Type B pancreatic cell (in vitro differentiated cells): ENCODE results near the gene PTGS2. TPM values are rescaled to one million over a fixed set of nuclear protein-coding genes. Genes with fewer than 3 reads are reported as not detected.

Source experiments
- DNase-seq: peaks from one replicate; pipeline ENCODE4 v3.0.0; 2021; ENCODE audit warnings: mixed read lengths; ENCODE audit not compliant: unreplicated experiment; ENCODE audit errors: extremely low spot score
- H3K27ac Mint-ChIP-seq: 2 replicates; pipeline ENCODE4 v1.8.0; 2021; ENCODE audit warnings: mild to moderate bottlenecking, mixed read lengths
- H3K27me3 Mint-ChIP-seq: 2 replicates; pipeline ENCODE4 v1.8.0; 2021; ENCODE audit warnings: mixed read lengths
- H3K36me3 Mint-ChIP-seq: 2 replicates; pipeline ENCODE4 v1.8.0; 2021; ENCODE audit warnings: mixed read lengths
- H3K4me1 Mint-ChIP-seq: one replicate; pipeline ENCODE4 v1.8.0; 2021; ENCODE audit warnings: mixed read lengths; ENCODE audit not compliant: unreplicated experiment
- H3K4me3 Mint-ChIP-seq: 2 replicates; pipeline ENCODE4 v1.8.0; 2021; ENCODE audit warnings: mild to moderate bottlenecking, mixed read lengths
- H3K9me3 Mint-ChIP-seq: 2 replicates; pipeline ENCODE4 v1.8.0; 2021; ENCODE audit warnings: mixed read lengths
- total RNA-seq: library from RNA; stranded (reverse); gene quantifications from 2 replicates; pipeline ENCODE4 v1.2.1, GENCODE V29; 2021; ENCODE audit warnings: low replicate concordance
- TF ChIP-seq, protein P1 (sequence below): fragments of 200-600 bp; sonication (generic); conservative IDR thresholded peaks from 2 replicates; pipeline ENCODE4 v1.5.0; 2021; ENCODE audit warnings: antibody characterized with exemption, mild to moderate bottlenecking

Gene PTGS2
- total RNA-seq, 1 donor from 2014 or later, result 2.2 TPM

GRCh38 chr1:186623551-186623950 is 56.7 kb downstream of the PTGS2 start:
- TF ChIP-seq, protein P1, sequence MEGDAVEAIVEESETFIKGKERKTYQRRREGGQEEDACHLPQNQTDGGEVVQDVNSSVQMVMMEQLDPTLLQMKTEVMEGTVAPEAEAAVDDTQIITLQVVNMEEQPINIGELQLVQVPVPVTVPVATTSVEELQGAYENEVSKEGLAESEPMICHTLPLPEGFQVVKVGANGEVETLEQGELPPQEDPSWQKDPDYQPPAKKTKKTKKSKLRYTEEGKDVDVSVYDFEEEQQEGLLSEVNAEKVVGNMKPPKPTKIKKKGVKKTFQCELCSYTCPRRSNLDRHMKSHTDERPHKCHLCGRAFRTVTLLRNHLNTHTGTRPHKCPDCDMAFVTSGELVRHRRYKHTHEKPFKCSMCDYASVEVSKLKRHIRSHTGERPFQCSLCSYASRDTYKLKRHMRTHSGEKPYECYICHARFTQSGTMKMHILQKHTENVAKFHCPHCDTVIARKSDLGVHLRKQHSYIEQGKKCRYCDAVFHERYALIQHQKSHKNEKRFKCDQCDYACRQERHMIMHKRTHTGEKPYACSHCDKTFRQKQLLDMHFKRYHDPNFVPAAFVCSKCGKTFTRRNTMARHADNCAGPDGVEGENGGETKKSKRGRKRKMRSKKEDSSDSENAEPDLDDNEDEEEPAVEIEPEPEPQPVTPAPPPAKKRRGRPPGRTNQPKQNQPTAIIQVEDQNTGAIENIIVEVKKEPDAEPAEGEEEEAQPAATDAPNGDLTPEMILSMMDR, result no peak
- H3K36me3 Mint-ChIP-seq, result no peaks in the 10 kb centered on the region
- DNase-seq, result no peak
- no peaks in the 10 kb centered on the region for H3K27me3 Mint-ChIP-seq
- no peak overlapping the region for H3K27ac Mint-ChIP-seq
- H3K9me3 Mint-ChIP-seq, result no peaks in the 10 kb centered on the region
- H3K4me3 Mint-ChIP-seq, result no peak overlapping the region
- H3K4me1 Mint-ChIP-seq, result no peaks in the 10 kb centered on the region

Other genes with a start within 250 kb of the PTGS2 start
- gene PDC, start 219.3 kb downstream of the PTGS2 start, total RNA-seq, result not detected in 2 replicates
- gene PLA2G4A, start 148.5 kb upstream of the PTGS2 start, total RNA-seq, result 2.8 and 2.9 TPM in 2 replicates